Astrocyte (in vitro differentiated cells and primary cell): ENCODE results near the gene INCENP. TPM values are rescaled to one million over a fixed set of nuclear protein-coding genes. Genes with fewer than 3 reads are reported as not detected.

Source experiments
- DNase-seq: peaks from one replicate; pipeline ENCODE4 v3.0.0-alpha.2; 2010; ENCODE audit warnings: low read depth
- FAIRE-seq: peaks from 2 replicates; lab custom pipeline; 2011; peaks lifted over from hg19 to GRCh38; lab: Jason Lieb, UNC
- H2AFZ ChIP-seq: 2 replicates; pipeline ENCODE4 v1.6.0; 2012; ENCODE audit warnings: low read depth, low read length, inconsistent platforms
- H3K27ac ChIP-seq: 2 replicates; pipeline ENCODE4 v1.5.1; 2011; ENCODE audit warnings: low read depth, low read length, inconsistent platforms
- H3K27me3 ChIP-seq: 2 replicates; pipeline ENCODE4 v1.6.0; 2011; ENCODE audit warnings: low read length, inconsistent platforms; ENCODE audit not compliant: insufficient read depth
- H3K36me3 ChIP-seq: 2 replicates; pipeline ENCODE4 v1.5.1; 2011; ENCODE audit warnings: low read length, inconsistent platforms; ENCODE audit not compliant: insufficient read depth
- H3K4me1 ChIP-seq: 2 replicates; pipeline ENCODE4 v1.5.1; 2011; ENCODE audit warnings: low read length, inconsistent platforms; ENCODE audit not compliant: insufficient read depth
- H3K4me2 ChIP-seq: 2 replicates; pipeline ENCODE4 v1.6.0; 2012; ENCODE audit warnings: low read length, inconsistent platforms
- H3K4me3 ChIP-seq: 2 replicates; pipeline ENCODE4 v1.5.1; 2011; ENCODE audit warnings: low read depth, mild to moderate bottlenecking, low read length, inconsistent platforms; ENCODE audit not compliant: insufficient read depth
- H3K79me2 ChIP-seq: 2 replicates; pipeline ENCODE4 v1.6.0; 2012; ENCODE audit warnings: mild to moderate bottlenecking, low read length, inconsistent platforms; ENCODE audit not compliant: insufficient read depth
- H3K9ac ChIP-seq: 2 replicates; pipeline ENCODE4 v1.6.0; 2012; ENCODE audit warnings: mild to moderate bottlenecking, low read length, inconsistent platforms
- H3K9me3 ChIP-seq: 2 replicates; pipeline ENCODE4 v1.5.1; 2012; ENCODE audit warnings: low read depth, mild to moderate bottlenecking, low read length, inconsistent platforms; ENCODE audit not compliant: insufficient read depth
- H4K20me1 ChIP-seq: 2 replicates; pipeline ENCODE4 v1.6.0; 2012; ENCODE audit warnings: low read length, inconsistent platforms; ENCODE audit not compliant: insufficient read depth
- H3K27ac Mint-ChIP-seq: one replicate; pipeline ENCODE4 v1.8.0; 2021; ENCODE audit warnings: mild to moderate bottlenecking, mixed read lengths; ENCODE audit not compliant: unreplicated experiment
- H3K27me3 Mint-ChIP-seq: one replicate; pipeline ENCODE4 v1.8.0; 2021; ENCODE audit warnings: low read depth, mixed read lengths; ENCODE audit not compliant: unreplicated experiment
- H3K36me3 Mint-ChIP-seq: one replicate; pipeline ENCODE4 v1.8.0; 2021; ENCODE audit warnings: low read depth, mixed read lengths; ENCODE audit not compliant: unreplicated experiment
- H3K4me1 Mint-ChIP-seq: one replicate; pipeline ENCODE4 v1.8.0; 2021; ENCODE audit warnings: low read depth, mixed read lengths; ENCODE audit not compliant: unreplicated experiment
- H3K4me3 Mint-ChIP-seq: one replicate; pipeline ENCODE4 v1.8.0; 2021; ENCODE audit warnings: mild to moderate bottlenecking, moderate library complexity, mixed read lengths; ENCODE audit not compliant: unreplicated experiment
- H3K9me3 Mint-ChIP-seq: one replicate; pipeline ENCODE4 v1.8.0; 2021; ENCODE audit warnings: mild to moderate bottlenecking, mixed read lengths; ENCODE audit not compliant: unreplicated experiment
- CTCF ChIP-seq: IDR thresholded peaks from 2 replicates; pipeline ENCODE4 v1.5.1; 2011; ENCODE audit warnings: low read depth, mild to moderate bottlenecking, inconsistent platforms, low read length, moderate library complexity; ENCODE audit not compliant: insufficient read depth
- EZH2 ChIP-seq: IDR thresholded peaks from 2 replicates; pipeline ENCODE4 v1.6.1; 2012; ENCODE audit warnings: mild to moderate bottlenecking, low read length, inconsistent platforms; ENCODE audit not compliant: insufficient read depth
- total RNA-seq: library from RNA; stranded (reverse); gene quantifications from 2 replicates; pipeline ENCODE4 v1.2.1, GENCODE V29; 2021

The INCENP gene
- total RNA-seq, 1 donor from 2014 or later = 17.7 TPM

- peaks cover 24% of the 10 kb centered on the region for H3K36me3 ChIP-seq
- H4K20me1 ChIP-seq = no peaks in the 10 kb centered on the region
- H3K36me3 Mint-ChIP-seq = peaks cover 21% of the 10 kb centered on the region
- H3K4me3 Mint-ChIP-seq = no peak overlapping the region
- no peaks in the 10 kb centered on the region for H3K27me3 ChIP-seq
- no peaks in the 10 kb centered on the region for H3K79me2 ChIP-seq
- no peak overlapping the region for H3K9ac ChIP-seq
- no peak for DNase-seq
- no peak overlapping the region for H3K27ac Mint-ChIP-seq
- TF ChIP-seq EZH2 (no peak), CTCF (no peak)
- H3K9me3 ChIP-seq = no peaks in the 10 kb centered on the region
- no peak overlapping the region for H2AFZ ChIP-seq
- no peaks in the 10 kb centered on the region for H3K27me3 Mint-ChIP-seq
- H3K4me3 ChIP-seq = no peak overlapping the region
- no peak overlapping the region for H3K4me2 ChIP-seq
- FAIRE-seq = no peak
- H3K4me1 ChIP-seq = no peaks in the 10 kb centered on the region
- no peaks in the 10 kb centered on the region for H3K9me3 Mint-ChIP-seq
- no peaks in the 10 kb centered on the region for H3K4me1 Mint-ChIP-seq
- H3K27ac ChIP-seq = no peak overlapping the region
These were observed 28.7 kb downstream of the INCENP start for GRCh38 chr11:62152245-62153086.

- H3K4me1 ChIP-seq = no peaks in the 10 kb centered on the region
- H3K36me3 ChIP-seq = peaks cover 20% of the 10 kb centered on the region
- H3K27me3 ChIP-seq = no peaks in the 10 kb centered on the region
- peaks cover 16% of the 10 kb centered on the region for H3K36me3 Mint-ChIP-seq
- H4K20me1 ChIP-seq = no peaks in the 10 kb centered on the region
- no peak for DNase-seq
- FAIRE-seq = no peak
- H3K4me1 Mint-ChIP-seq = no peaks in the 10 kb centered on the region
- no peak overlapping the region for H3K4me2 ChIP-seq
- H3K27ac ChIP-seq = no peak overlapping the region
- H3K4me3 Mint-ChIP-seq = no peak overlapping the region
- no peaks in the 10 kb centered on the region for H3K79me2 ChIP-seq
- H3K27ac Mint-ChIP-seq = no peak overlapping the region
- no peak overlapping the region for H3K9ac ChIP-seq
- no peaks in the 10 kb centered on the region for H3K9me3 ChIP-seq
- TF ChIP-seq EZH2 (no peak), CTCF (no peak)
- H3K27me3 Mint-ChIP-seq = no peaks in the 10 kb centered on the region
- no peaks in the 10 kb centered on the region for H3K9me3 Mint-ChIP-seq
- H3K4me3 ChIP-seq = no peak overlapping the region
- no peak overlapping the region for H2AFZ ChIP-seq
These were observed 29.2 kb downstream of the INCENP start for GRCh38 chr11:62153087-62153395.

DNA sequence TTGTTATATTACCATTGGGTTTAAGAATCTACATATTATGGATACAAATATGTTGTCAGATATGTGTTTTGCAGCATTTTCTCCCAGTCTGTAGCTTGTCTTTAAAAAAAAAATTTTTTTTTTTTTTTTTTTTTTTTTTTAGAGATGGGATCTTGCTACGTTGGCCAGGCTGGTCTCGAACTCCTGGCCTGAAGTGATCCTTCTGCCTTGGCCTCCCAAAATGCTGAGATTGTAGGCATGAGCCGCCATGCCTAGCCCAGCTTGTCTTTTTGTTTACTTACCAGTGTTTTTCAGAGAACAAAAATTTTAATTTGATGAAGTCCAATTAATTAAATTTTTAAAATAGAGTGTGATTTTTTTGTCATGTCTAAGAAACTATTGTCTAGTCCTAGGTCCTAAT, 29.8 kb downstream of the INCENP start:
- no peak overlapping the region for H3K4me3 ChIP-seq
- DNase-seq = no peak
- H3K9me3 ChIP-seq = no peaks in the 10 kb centered on the region
- no peaks in the 10 kb centered on the region for H3K27me3 Mint-ChIP-seq
- H3K27me3 ChIP-seq = no peaks in the 10 kb centered on the region
- H3K36me3 ChIP-seq = peaks cover 19% of the 10 kb centered on the region
- FAIRE-seq = no peak
- H3K79me2 ChIP-seq = no peaks in the 10 kb centered on the region
- H2AFZ ChIP-seq = no peak overlapping the region
- no peaks in the 10 kb centered on the region for H3K9me3 Mint-ChIP-seq
- H3K27ac ChIP-seq = no peak overlapping the region
- H3K36me3 Mint-ChIP-seq = peaks cover 16% of the 10 kb centered on the region
- H3K27ac Mint-ChIP-seq = no peak overlapping the region
- no peak for TF ChIP-seq CTCF
- no peaks in the 10 kb centered on the region for H4K20me1 ChIP-seq
- H3K4me2 ChIP-seq = no peak overlapping the region
- H3K4me1 Mint-ChIP-seq = no peaks in the 10 kb centered on the region
- H3K4me3 Mint-ChIP-seq = no peak overlapping the region
- H3K9ac ChIP-seq = no peak overlapping the region
- no peaks in the 10 kb centered on the region for H3K4me1 ChIP-seq
